HepG2 (cell line): ENCODE measurements around the gene PRDM10. TPM values are rescaled to one million over a fixed set of nuclear protein-coding genes. Genes with fewer than 3 reads are reported as not detected.
A peak's percentile ranks its signal among the peaks of the same experiment; 100 is the strongest.

Experiments used
- ATAD3A ChIP-seq: sonication (generic); formaldehyde crosslinking; IDR thresholded peaks from 2 replicates; pipeline ENCODE4 v1.4.0; 2020; ENCODE audit warnings: missing genetic modification reagents
- DMAP1 ChIP-seq: IDR thresholded peaks from 2 replicates; pipeline ENCODE4 v1.6.1; 2016
- ERF ChIP-seq: IDR thresholded peaks from 2 replicates; pipeline ENCODE4 v1.6.1; 2018; ENCODE audit warnings: missing biosample characterization, missing genetic modification reagents
- FOXA1 ChIP-seq, 2 experiments: fragments of 450-650 bp in 1 of 2; sonication (generic) in 1 of 2; formaldehyde crosslinking in 1 of 2; IDR thresholded peaks; 2 replicates each; pipeline versions ENCODE4 v1.4.0 to v1.6.1; 2016 to 2020; ENCODE audit warnings: missing genetic modification reagents in 1 of 2
- FOXK2 ChIP-seq: fragments of 450-650 bp; IDR thresholded peaks from 2 replicates; pipeline ENCODE4 v1.6.1; 2016
- HES4 ChIP-seq: sonication (generic); formaldehyde crosslinking; IDR thresholded peaks from 2 replicates; pipeline ENCODE4 v1.9.0; 2021; ENCODE audit warnings: mild to moderate bottlenecking, missing genetic modification reagents, borderline replicate concordance
- MZF1 ChIP-seq: sonication (generic); formaldehyde crosslinking; IDR thresholded peaks from 2 replicates; pipeline ENCODE4 v1.8.1; 2023; ENCODE audit warnings: mild to moderate bottlenecking, missing genetic modification reagents, borderline replicate concordance
- ZBTB8A ChIP-seq: sonication (generic); formaldehyde crosslinking; IDR thresholded peaks from 2 replicates; pipeline ENCODE4 v1.4.0; 2020; ENCODE audit warnings: mild to moderate bottlenecking, low read depth, missing genetic modification reagents, borderline replicate concordance
- ZNF205 ChIP-seq: IDR thresholded peaks from 2 replicates; pipeline ENCODE4 v1.6.1; 2018; ENCODE audit warnings: missing biosample characterization, missing genetic modification reagents
- ZNF225 ChIP-seq: sonication (generic); formaldehyde crosslinking; IDR thresholded peaks from 2 replicates; pipeline ENCODE4 v1.4.0; 2020; ENCODE audit warnings: mild to moderate bottlenecking, missing genetic modification reagents
- ZNF543 ChIP-seq: sonication (generic); formaldehyde crosslinking; IDR thresholded peaks from 2 replicates; pipeline ENCODE4 v1.4.0; 2020; ENCODE audit warnings: mild to moderate bottlenecking, missing genetic modification reagents
- ZNF841 ChIP-seq: sonication (generic); formaldehyde crosslinking; IDR thresholded peaks from 2 replicates; pipeline ENCODE4 v1.8.1; 2023; ENCODE audit warnings: missing genetic modification reagents, borderline replicate concordance
- ZSCAN20 ChIP-seq: sonication (generic); formaldehyde crosslinking; IDR thresholded peaks from 2 replicates; pipeline ENCODE4 v1.4.0; 2020; ENCODE audit warnings: missing genetic modification reagents, mild to moderate bottlenecking, borderline replicate concordance
- polyA plus RNA-seq, 8 experiments: library from polyadenylated mRNA; depleted of rRNA in 3 of 8; stranded (reverse) in 7 of 8; unstranded in 1 of 8; fragments of >200 nt; fragmentation: Illumina TruSeq in 4 of 8; extraction: Trizol in 4 of 8; gene quantifications; 2 replicates each; pipeline versions ENCODE4 v1.2.1 to v1.2.3, GENCODE V29; 2011 to 2016; ENCODE audit warnings: low read depth in 4 of 8, missing spikeins in 1 of 8, mixed read lengths in 1 of 8; ENCODE audit not compliant: insufficient read depth in 1 of 8
- total RNA-seq, 5 experiments: library from RNA; depleted of rRNA; stranded (reverse); fragments of >200 nt; fragmentation: Illumina TruSeq; extraction: Trizol; gene quantifications; 2 replicates each; pipeline ENCODE4 v1.2.3, GENCODE V29; 2016; ENCODE audit warnings: low read depth in 1 of 5
- TF ChIP-seq, protein P1 (sequence below): sonication (generic); formaldehyde crosslinking; IDR thresholded peaks from 2 replicates; pipeline ENCODE4 v1.4.0; 2020; ENCODE audit warnings: low read depth, missing genetic modification reagents
- TF ChIP-seq, protein P2 (sequence below): sonication (generic); formaldehyde crosslinking; IDR thresholded peaks from 2 replicates; pipeline ENCODE4 v1.4.0; 2020; ENCODE audit warnings: missing genetic modification reagents
- TF ChIP-seq, protein P3 (sequence below): sonication (generic); formaldehyde crosslinking; conservative IDR thresholded peaks from 2 replicates; pipeline ENCODE4 v1.8.0; 2022; ENCODE audit warnings: mild to moderate bottlenecking, moderate library complexity, missing genetic modification reagents
- TF ChIP-seq, protein P4 (sequence below), 2 experiments: sonication (generic) in 1 of 2; formaldehyde crosslinking in 1 of 2; IDR thresholded peaks; 2 replicates each; pipeline versions ENCODE4 v1.4.0 to v1.6.1; 2016 to 2020; ENCODE audit warnings: borderline replicate concordance in 1 of 2, low read depth in 1 of 2, mild to moderate bottlenecking in 1 of 2, missing genetic modification reagents in 1 of 2
- TF ChIP-seq, protein P5 (sequence below): IDR thresholded peaks from 2 replicates; pipeline ENCODE4 v1.6.1; 2016; ENCODE audit warnings: mild to moderate bottlenecking

The PRDM10 gene
- total and polyA plus RNA-seq, 2 of the 13 experiments (the other 11 are each of a cell fraction or from before 2014, with no cell fraction given) = 5.7 to 5.8 TPM

DNA sequence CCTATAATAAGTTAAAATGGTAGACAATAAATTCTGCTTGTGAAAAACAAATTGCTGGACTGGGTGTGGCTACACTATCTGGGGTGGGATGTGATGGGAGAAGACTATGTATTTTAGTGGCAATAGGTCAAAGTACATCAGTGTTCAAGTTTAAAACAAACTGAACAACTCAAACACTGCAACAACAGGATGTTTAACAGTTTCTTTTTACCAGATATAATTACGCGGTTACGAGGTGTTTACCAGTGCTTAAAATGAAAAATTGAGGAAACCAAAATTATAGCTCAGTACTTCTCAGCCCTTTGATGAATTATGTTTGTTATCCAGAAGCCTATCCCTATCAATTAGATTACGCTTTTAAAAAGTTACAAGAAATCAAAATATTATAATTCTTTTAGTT lies 3.2 kb downstream of the PRDM10 start (continued):
- TF ChIP-seq, protein P1, sequence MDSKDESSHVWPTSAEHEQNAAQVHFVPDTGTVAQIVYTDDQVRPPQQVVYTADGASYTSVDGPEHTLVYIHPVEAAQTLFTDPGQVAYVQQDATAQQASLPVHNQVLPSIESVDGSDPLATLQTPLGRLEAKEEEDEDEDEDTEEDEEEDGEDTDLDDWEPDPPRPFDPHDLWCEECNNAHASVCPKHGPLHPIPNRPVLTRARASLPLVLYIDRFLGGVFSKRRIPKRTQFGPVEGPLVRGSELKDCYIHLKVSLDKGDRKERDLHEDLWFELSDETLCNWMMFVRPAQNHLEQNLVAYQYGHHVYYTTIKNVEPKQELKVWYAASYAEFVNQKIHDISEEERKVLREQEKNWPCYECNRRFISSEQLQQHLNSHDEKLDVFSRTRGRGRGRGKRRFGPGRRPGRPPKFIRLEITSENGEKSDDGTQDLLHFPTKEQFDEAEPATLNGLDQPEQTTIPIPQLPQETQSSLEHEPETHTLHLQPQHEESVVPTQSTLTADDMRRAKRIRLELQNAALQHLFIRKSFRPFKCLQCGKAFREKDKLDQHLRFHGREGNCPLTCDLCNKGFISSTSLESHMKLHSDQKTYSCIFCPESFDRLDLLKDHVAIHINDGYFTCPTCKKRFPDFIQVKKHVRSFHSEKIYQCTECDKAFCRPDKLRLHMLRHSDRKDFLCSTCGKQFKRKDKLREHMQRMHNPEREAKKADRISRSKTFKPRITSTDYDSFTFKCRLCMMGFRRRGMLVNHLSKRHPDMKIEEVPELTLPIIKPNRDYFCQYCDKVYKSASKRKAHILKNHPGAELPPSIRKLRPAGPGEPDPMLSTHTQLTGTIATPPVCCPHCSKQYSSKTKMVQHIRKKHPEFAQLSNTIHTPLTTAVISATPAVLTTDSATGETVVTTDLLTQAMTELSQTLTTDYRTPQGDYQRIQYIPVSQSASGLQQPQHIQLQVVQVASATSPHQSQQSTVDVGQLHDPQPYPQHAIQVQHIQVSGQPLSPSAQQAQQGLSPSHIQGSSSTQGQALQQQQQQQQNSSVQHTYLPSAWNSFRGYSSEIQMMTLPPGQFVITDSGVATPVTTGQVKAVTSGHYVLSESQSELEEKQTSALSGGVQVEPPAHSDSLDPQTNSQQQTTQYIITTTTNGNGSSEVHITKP (CRISPR knock-in tag) = peak; percentile 90
- TF ChIP-seq ZNF841 (CRISPR knock-in tag) (no peak), ATAD3A (CRISPR knock-in tag) (no peak), FOXA1 (IDR thresholded peaks at IDR 0.05) (no peak), FOXA1 (CRISPR knock-in tag; IDR thresholded peaks at IDR 0.05) (peak; percentile 84), ZNF205 (peak; percentile 77; the same call in 1 of the 2 replicates), ZSCAN20 (no peak), ZNF225 (CRISPR knock-in tag) (no peak), MZF1 (CRISPR knock-in tag) (no peak), FOXK2 (peak; percentile 71; the same call in 1 of the 2 replicates), ZBTB8A (CRISPR knock-in tag) (no peak), DMAP1 (peak; percentile 43; the same call in 1 of the 2 replicates), HES4 (CRISPR knock-in tag) (no peak), ERF (CRISPR knock-in tag) (peak; percentile 51; the same call in 1 of the 2 replicates), ZNF543 (CRISPR knock-in tag) (0 out of 2 replicates have a peak, but pooled peaks have one; percentile 38)
- TF ChIP-seq, protein P2, sequence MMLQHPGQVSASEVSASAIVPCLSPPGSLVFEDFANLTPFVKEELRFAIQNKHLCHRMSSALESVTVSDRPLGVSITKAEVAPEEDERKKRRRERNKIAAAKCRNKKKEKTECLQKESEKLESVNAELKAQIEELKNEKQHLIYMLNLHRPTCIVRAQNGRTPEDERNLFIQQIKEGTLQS (CRISPR knock-in tag) = no peak
- TF ChIP-seq, protein P3, sequence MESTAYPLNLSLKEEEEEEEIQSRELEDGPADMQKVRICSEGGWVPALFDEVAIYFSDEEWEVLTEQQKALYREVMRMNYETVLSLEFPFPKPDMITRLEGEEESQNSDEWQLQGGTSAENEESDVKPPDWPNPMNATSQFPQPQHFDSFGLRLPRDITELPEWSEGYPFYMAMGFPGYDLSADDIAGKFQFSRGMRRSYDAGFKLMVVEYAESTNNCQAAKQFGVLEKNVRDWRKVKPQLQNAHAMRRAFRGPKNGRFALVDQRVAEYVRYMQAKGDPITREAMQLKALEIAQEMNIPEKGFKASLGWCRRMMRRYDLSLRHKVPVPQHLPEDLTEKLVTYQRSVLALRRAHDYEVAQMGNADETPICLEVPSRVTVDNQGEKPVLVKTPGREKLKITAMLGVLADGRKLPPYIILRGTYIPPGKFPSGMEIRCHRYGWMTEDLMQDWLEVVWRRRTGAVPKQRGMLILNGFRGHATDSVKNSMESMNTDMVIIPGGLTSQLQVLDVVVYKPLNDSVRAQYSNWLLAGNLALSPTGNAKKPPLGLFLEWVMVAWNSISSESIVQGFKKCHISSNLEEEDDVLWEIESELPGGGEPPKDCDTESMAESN (CRISPR knock-in tag) = no peak
- TF ChIP-seq, protein P4, sequence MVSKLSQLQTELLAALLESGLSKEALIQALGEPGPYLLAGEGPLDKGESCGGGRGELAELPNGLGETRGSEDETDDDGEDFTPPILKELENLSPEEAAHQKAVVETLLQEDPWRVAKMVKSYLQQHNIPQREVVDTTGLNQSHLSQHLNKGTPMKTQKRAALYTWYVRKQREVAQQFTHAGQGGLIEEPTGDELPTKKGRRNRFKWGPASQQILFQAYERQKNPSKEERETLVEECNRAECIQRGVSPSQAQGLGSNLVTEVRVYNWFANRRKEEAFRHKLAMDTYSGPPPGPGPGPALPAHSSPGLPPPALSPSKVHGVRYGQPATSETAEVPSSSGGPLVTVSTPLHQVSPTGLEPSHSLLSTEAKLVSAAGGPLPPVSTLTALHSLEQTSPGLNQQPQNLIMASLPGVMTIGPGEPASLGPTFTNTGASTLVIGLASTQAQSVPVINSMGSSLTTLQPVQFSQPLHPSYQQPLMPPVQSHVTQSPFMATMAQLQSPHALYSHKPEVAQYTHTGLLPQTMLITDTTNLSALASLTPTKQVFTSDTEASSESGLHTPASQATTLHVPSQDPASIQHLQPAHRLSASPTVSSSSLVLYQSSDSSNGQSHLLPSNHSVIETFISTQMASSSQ (IDR thresholded peaks at IDR 0.05; ENCODE audit: low read depth) = peak; percentile 48; the same call in 1 of the 2 replicates
- TF ChIP-seq, protein P4 (CRISPR knock-in tag; IDR thresholded peaks at IDR 0.05; ENCODE audit: borderline replicate concordance) = peak; percentile 39; the same call in 1 of the 2 replicates
- TF ChIP-seq, protein P5, sequence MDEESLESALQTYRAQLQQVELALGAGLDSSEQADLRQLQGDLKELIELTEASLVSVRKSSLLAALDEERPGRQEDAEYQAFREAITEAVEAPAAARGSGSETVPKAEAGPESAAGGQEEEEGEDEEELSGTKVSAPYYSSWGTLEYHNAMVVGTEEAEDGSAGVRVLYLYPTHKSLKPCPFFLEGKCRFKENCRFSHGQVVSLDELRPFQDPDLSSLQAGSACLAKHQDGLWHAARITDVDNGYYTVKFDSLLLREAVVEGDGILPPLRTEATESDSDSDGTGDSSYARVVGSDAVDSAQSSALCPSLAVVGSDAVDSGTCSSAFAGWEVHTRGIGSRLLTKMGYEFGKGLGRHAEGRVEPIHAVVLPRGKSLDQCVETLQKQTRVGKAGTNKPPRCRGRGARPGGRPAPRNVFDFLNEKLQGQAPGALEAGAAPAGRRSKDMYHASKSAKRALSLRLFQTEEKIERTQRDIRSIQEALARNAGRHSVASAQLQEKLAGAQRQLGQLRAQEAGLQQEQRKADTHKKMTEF (CRISPR knock-in tag) = peak; percentile 73; the same call in 1 of the 2 replicates
